SU-DHL-6 (cell line): ENCODE data around the gene TMEM115.

Experiments
- CTCF ChIP-seq: fragments of 200-600 bp; sonication (generic); IDR thresholded peaks from one replicate; pipeline ENCODE4 v1.5.1; 2017; ENCODE audit warnings: antibody characterized with exemption, mild to moderate bottlenecking, low read length, moderate library complexity; ENCODE audit not compliant: insufficient read depth, poor library complexity, severe bottlenecking
- EZH2phosphoT487 ChIP-seq: fragments of 200-600 bp; sonication (generic), shearing (Covaris generic); conservative IDR thresholded peaks from 2 replicates; pipeline ENCODE4 v1.6.1; 2018; ENCODE audit warnings: mild to moderate bottlenecking, antibody characterized with exemption, low read length, moderate library complexity, mixed read lengths

- TF ChIP-seq EZH2phosphoT487, result no peak
- TF ChIP-seq CTCF, result no peak
Observed at GRCh38 chr3:50318615-50319014, 40.7 kb downstream of the TMEM115 start.
